Spleen (tissue), 11 donors: ENCODE measurements around the gene HYAL2. TPM values are rescaled to one million over a fixed set of nuclear protein-coding genes. Genes with fewer than 3 reads are reported as not detected.

ENCODE experiments used
- DNase-seq: peaks from one replicate; pipeline ENCODE4 v3.0.0-alpha.2; 2020
- H3K27ac ChIP-seq, 8 donors: fragments of 200-600 bp; sonication (generic) in 7 of 8; 1 replicate in 4 of 8; 2 replicates in 4 of 8; pipeline versions ENCODE4 v1.5.0 to v1.8.0; 2016 to 2021; ENCODE audit warnings: inconsistent platforms in 4 of 8, mild to moderate bottlenecking in 4 of 8, moderate library complexity in 1 of 8
- H3K27me3 ChIP-seq, 7 donors: fragments of 200-600 bp; sonication (generic) in 6 of 7; replicated peaks in 1 of 7; 1 replicate in 4 of 7; 2 replicates in 3 of 7; pipeline versions ENCODE4 v1.5.0 to v1.8.0; 2016 to 2021; ENCODE audit warnings: inconsistent platforms in 3 of 7, mild to moderate bottlenecking in 1 of 7
- H3K36me3 ChIP-seq, 6 donors: fragments of 200-600 bp; sonication (generic) in 5 of 6; 1 replicate in 4 of 6; 2 replicates in 2 of 6; pipeline versions ENCODE4 v1.5.0 to v1.8.0; 2016 to 2021; ENCODE audit warnings: inconsistent platforms in 2 of 6
- H3K4me1 ChIP-seq, 6 donors: fragments of 200-600 bp; sonication (generic) in 5 of 6; 1 replicate in 3 of 6; 2 replicates in 3 of 6; pipeline versions ENCODE4 v1.5.0 to v1.8.0; 2016 to 2021; ENCODE audit warnings: inconsistent platforms in 3 of 6
- H3K4me3 ChIP-seq, 8 donors: fragments of 200-600 bp; sonication (generic) in 7 of 8; 1 replicate in 4 of 8; 2 replicates in 4 of 8; pipeline versions ENCODE4 v1.5.0 to v1.8.0; 2016 to 2021; ENCODE audit warnings: inconsistent platforms in 4 of 8, mild to moderate bottlenecking in 4 of 8, moderate library complexity in 2 of 8
- H3K9me3 ChIP-seq, 8 donors: fragments of 200-600 bp; sonication (generic) in 7 of 8; 1 replicate in 4 of 8; 2 replicates in 4 of 8; pipeline versions ENCODE4 v1.5.0 to v1.8.0; 2016 to 2021; ENCODE audit warnings: inconsistent platforms in 4 of 8
- CTCF ChIP-seq, 11 experiments: fragments of 200-600 bp in 7 of 11; fragments of 450-650 bp in 4 of 11; sonication (generic) in 4 of 11; IDR thresholded peaks in 8 of 11; conservative IDR thresholded peaks in 3 of 11; 1 replicate in 7 of 11; 2 replicates in 4 of 11; pipeline versions ENCODE4 v1.4.0 to v1.8.0; 2016 to 2021; ENCODE audit warnings: antibody characterized with exemption in 11 of 11, inconsistent platforms in 4 of 11, mild to moderate bottlenecking in 1 of 11
- POLR2A ChIP-seq, 3 donors: fragments of 450-650 bp; IDR thresholded peaks; one replicate each; pipeline ENCODE4 v1.5.1; 2017; ENCODE audit warnings: antibody characterized with exemption in 3 of 3, mild to moderate bottlenecking in 1 of 3
- POLR2AphosphoS5 ChIP-seq, 3 donors: sonication (generic); formaldehyde crosslinking; IDR thresholded peaks; one replicate each; pipeline ENCODE4 v1.5.1; 2017; ENCODE audit warnings: antibody characterized with exemption in 3 of 3
- WGBS, 5 donors: extraction: QIAGEN DNeasy Blood & Tissue Kit in 3 of 5; methylation state at CpG; one replicate each; pipeline versions ENCODE4 v1.1.5 to v1.1.7; 2013 to 2018; 5-methylcytosine and 5-hydroxymethylcytosine counted together
- intact Hi-C: fragments of 100-400 bp; cut with DNase I; formaldehyde crosslinking; loops from one replicate; pipeline ENCODE4 v1.15.0; 2023; ENCODE audit warnings: low total_unique reads
- polyA plus RNA-seq, 3 donors: library from polyadenylated mRNA; stranded (reverse); fragments of 200-250 nt; gene quantifications; one replicate each; pipeline ENCODE4 v1.2.1, GENCODE V29; 2013
- total RNA-seq, 7 donors: library from RNA; depleted of rRNA in 3 of 7; stranded (reverse); fragments of >200 nt in 3 of 7; fragmentation: NEBNext Ultra II Directional in 4 of 7; extraction: Animal tissue kit (Norgen Biotek cat#: 25700) in 4 of 7; gene quantifications; one replicate each; pipeline versions ENCODE4 v1.1.0 to v1.2.1, GENCODE V29; 2016 to 2021
- donor health status: healthy with polysubstance abuse.
- donor health status: DM: no; HTN: no; CAD: no; lungs with moderate emphysema.
- donor health status: DM: no; HTN: no; CAD: no.
- donor health status: Bipolar disorder and iron deficiency.
- donor health status: healthy.
- donor health status: DM: no; HTN: no; CAD: no.
- donor health status: DM: yes; HTN: yes; CAD: no.

The HYAL2 gene
- total and polyA plus RNA-seq, 10 donors, result 108 to 746 (median 322) TPM

- no peak for TF ChIP-seq POLR2AphosphoS5 (IDR thresholded peaks at IDR 0.05)
- TF ChIP-seq CTCF (IDR thresholded peaks at IDR 0.05 in 8 of 11, conservative IDR thresholded peaks at IDR 0.05 in 3 of 11), result no peak
- no peak for TF ChIP-seq POLR2A (IDR thresholded peaks at IDR 0.05)
- Histone ChIP-seq H3K27me3 (peaks cover 5 to 54% (median 41%) of the 10 kb centered on the region in 7 donors), H3K4me1 (peaks cover 10 to 57% (median 45%) of the 10 kb centered on the region in 6 donors), H3K27ac (no peak overlapping the region), H3K9me3 (no peaks in the 10 kb centered on the region), H3K36me3 (no peaks in the 10 kb centered on the region), H3K4me3 (peak overlapping the region in 2 of 8 donors; percentile 6 to 54)
- 16 to 52% (median 26%) methylated on average over 28 to 65 of the region's 65 CpGs for WGBS, 5 donors
- intact Hi-C loops, result loop anchor here (10.0 kb wide), 1 partner anchor 151 kb away; no protein-coding TSS in a partner anchor
- no peak for DNase-seq
Measured at GRCh38 chr3:50275141-50275995, 47.2 kb downstream of the HYAL2 start.

GRCh38 chr3:50274371-50275104, 48.0 kb downstream of the HYAL2 start:
- Histone ChIP-seq H3K36me3 (no peaks in the 10 kb centered on the region), H3K4me3 (peak overlapping the region in 2 of 8 donors; percentile 6 to 54), H3K27ac (no peak overlapping the region), H3K27me3 (peaks cover 5 to 54% (median 41%) of the 10 kb centered on the region in 7 donors), H3K9me3 (no peaks in the 10 kb centered on the region), H3K4me1 (peaks cover 10 to 63% (median 48%) of the 10 kb centered on the region in 6 donors)
- 12 to 24% (median 15%) methylated on average over 20 to 26 of the region's 26 CpGs for WGBS, 5 donors
- intact Hi-C loops, result loop anchor here (5.0 to 10.0 kb wide), 2 partner anchors 47 to 150 kb away; no protein-coding TSS in a partner anchor
- peak; percentile 89 for DNase-seq
- TF ChIP-seq POLR2A (IDR thresholded peaks at IDR 0.05) (no peak), CTCF (IDR thresholded peaks at IDR 0.05 in 8 of 11, conservative IDR thresholded peaks at IDR 0.05 in 3 of 11) (peak; percentile 42 to 89 (median 80)), POLR2AphosphoS5 (IDR thresholded peaks at IDR 0.05) (peak in 1 of 3 donors; percentile 27)

DNA sequence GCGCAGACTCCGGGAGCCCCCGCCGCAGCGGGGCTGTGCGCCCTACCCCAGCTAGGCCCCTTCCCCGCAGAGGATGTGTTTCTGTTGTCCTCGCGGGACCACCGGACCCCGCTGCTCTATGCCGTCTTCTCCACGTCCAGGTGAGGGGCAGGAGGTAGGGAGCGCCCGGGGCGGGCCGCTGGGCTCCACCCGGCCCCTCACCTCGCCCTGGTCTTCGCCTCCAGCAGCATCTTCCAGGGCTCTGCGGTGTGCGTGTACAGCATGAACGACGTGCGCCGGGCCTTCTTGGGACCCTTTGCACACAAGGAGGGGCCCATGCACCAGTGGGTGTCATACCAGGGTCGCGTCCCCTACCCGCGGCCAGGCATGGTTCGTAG, 48.9 kb downstream of the HYAL2 start:
- intact Hi-C loops, result loop anchor here (2.0 to 10.0 kb wide), 3 partner anchors 46 to 149 kb away; partner anchors contain the start of gene GNAT1
- peak overlapping the region in 5 of 8 donors; percentile 10 to 56 (median 16) for H3K4me3 ChIP-seq
- no peaks in the 10 kb centered on the region for H3K9me3 ChIP-seq
- 36 to 63% (median 42%) methylated on average over 15 to 31 of the region's 31 CpGs for WGBS, 5 donors
- H3K36me3 ChIP-seq, result no peaks in the 10 kb centered on the region
- TF ChIP-seq CTCF (IDR thresholded peaks at IDR 0.05 in 8 of 11, conservative IDR thresholded peaks at IDR 0.05 in 3 of 11) (no peak), POLR2A (IDR thresholded peaks at IDR 0.05) (no peak), POLR2AphosphoS5 (IDR thresholded peaks at IDR 0.05) (no peak)
- no peak overlapping the region for H3K27ac ChIP-seq
- peaks cover 5 to 54% (median 41%) of the 10 kb centered on the region in 7 donors for H3K27me3 ChIP-seq
- no peak for DNase-seq
- H3K4me1 ChIP-seq, result peaks cover 10 to 72% (median 51%) of the 10 kb centered on the region in 6 donors
